Liver (tissue), 9 donors: Measurements from ENCODE around the gene DRD1. TPM values are rescaled to one million over a fixed set of nuclear protein-coding genes. Genes with fewer than 3 reads are reported as not detected.
"Not testable (repeated sequence)": the region's sequence is repeated elsewhere in the genome, so short reads cannot be mapped to it uniquely, and the experiment has no call there.

Experiments
- DNase-seq: peaks from one replicate; pipeline ENCODE4 v3.0.0-alpha.2; 2017; ENCODE audit warnings: low spot score
- H3K27ac ChIP-seq, 2 donors: one replicate each; pipeline ENCODE4 v1.7.0; 2013; ENCODE audit warnings: inconsistent platforms in 2 of 2, low read length in 2 of 2, control low read depth in 1 of 2, low read depth in 1 of 2, mild to moderate bottlenecking in 1 of 2
- H3K27me3 ChIP-seq, 4 donors: one replicate each; pipeline versions ENCODE4 v1.6.1 to v1.7.0; 2013; ENCODE audit warnings: low read length in 3 of 4, inconsistent platforms in 1 of 4, mild to moderate bottlenecking in 1 of 4, moderate library complexity in 1 of 4; ENCODE audit not compliant: control insufficient read depth in 4 of 4, insufficient read depth in 4 of 4
- H3K36me3 ChIP-seq, 4 donors: one replicate each; pipeline versions ENCODE4 v1.6.1 to v1.7.0; 2013; ENCODE audit warnings: low read length in 3 of 4, mild to moderate bottlenecking in 3 of 4, low read depth in 1 of 4, moderate library complexity in 1 of 4; ENCODE audit not compliant: control insufficient read depth in 4 of 4, insufficient read depth in 3 of 4
- H3K4me1 ChIP-seq, 4 donors: one replicate each; pipeline versions ENCODE4 v1.6.1 to v1.7.0; 2013; ENCODE audit warnings: low read length in 3 of 4, mild to moderate bottlenecking in 3 of 4, moderate library complexity in 1 of 4; ENCODE audit not compliant: control insufficient read depth in 4 of 4, insufficient read depth in 4 of 4
- H3K4me3 ChIP-seq, 3 donors: one replicate each; pipeline versions ENCODE4 v1.6.1 to v1.7.0; 2013; ENCODE audit warnings: low read length in 3 of 3, control low read depth in 1 of 3, low read depth in 1 of 3, mild to moderate bottlenecking in 1 of 3
- H3K9ac ChIP-seq, 2 donors: one replicate each; pipeline ENCODE4 v1.7.0; 2013; ENCODE audit warnings: low read length in 2 of 2, mild to moderate bottlenecking in 2 of 2, moderate library complexity in 2 of 2, control low read depth in 1 of 2, low read depth in 1 of 2
- H3K9me3 ChIP-seq, 4 donors: one replicate each; pipeline versions ENCODE4 v1.6.1 to v1.7.0; 2013; ENCODE audit warnings: low read length in 3 of 4; ENCODE audit not compliant: control insufficient read depth in 4 of 4
- ATF3 ChIP-seq: IDR thresholded peaks from 2 replicates; pipeline ENCODE4 v1.6.1; 2016; ENCODE audit warnings: antibody characterized with exemption
- EGR1 ChIP-seq, 2 donors: IDR thresholded peaks; 2 replicates each; pipeline ENCODE4 v1.6.1; 2016 to 2018; ENCODE audit warnings: antibody characterized with exemption in 2 of 2, low read depth in 2 of 2
- FOXA2 ChIP-seq: IDR thresholded peaks from 2 replicates; pipeline ENCODE4 v1.6.1; 2016; ENCODE audit warnings: antibody characterized with exemption
- GABPA ChIP-seq, 2 donors: IDR thresholded peaks in 1 of 2; conservative IDR thresholded peaks in 1 of 2; 2 replicates each; pipeline ENCODE4 v1.6.1; 2016; ENCODE audit warnings: antibody characterized with exemption in 2 of 2, mild to moderate bottlenecking in 1 of 2, moderate library complexity in 1 of 2
- HNF4A ChIP-seq, 2 donors: conservative IDR thresholded peaks; 2 replicates each; pipeline ENCODE4 v1.6.1; 2016; ENCODE audit warnings: antibody characterized with exemption in 2 of 2, mild to moderate bottlenecking in 2 of 2
- NR2F2 ChIP-seq: IDR thresholded peaks from 2 replicates; pipeline ENCODE4 v1.6.1; 2016; ENCODE audit warnings: antibody characterized with exemption
- REST ChIP-seq: IDR thresholded peaks from 2 replicates; pipeline ENCODE4 v1.6.1; 2016; ENCODE audit warnings: antibody characterized with exemption, mild to moderate bottlenecking
- RXRA ChIP-seq, 2 donors: IDR thresholded peaks; 2 replicates each; pipeline ENCODE4 v1.6.1; 2017 to 2018; ENCODE audit warnings: antibody characterized with exemption in 2 of 2, mild to moderate bottlenecking in 1 of 2
- YY1 ChIP-seq: IDR thresholded peaks from 2 replicates; pipeline ENCODE4 v1.6.1; 2016; ENCODE audit warnings: antibody characterized with exemption, mild to moderate bottlenecking
- ZBTB33 ChIP-seq: IDR thresholded peaks from 2 replicates; pipeline ENCODE4 v1.6.1; 2016; ENCODE audit warnings: antibody characterized with exemption
- WGBS: extraction: QIAGEN DNeasy Blood & Tissue Kit; methylation state at CpG from one replicate; pipeline ENCODE4 v1.1.7; 2013; 5-methylcytosine and 5-hydroxymethylcytosine counted together
- polyA plus RNA-seq, 2 donors: library from polyadenylated mRNA; stranded (reverse) in 1 of 2; unstranded in 1 of 2; fragments of 200-250 nt in 1 of 2; fragments of >200 nt in 1 of 2; fragmentation: Nextera tagmentation in 1 of 2; extraction: Ambion mirVana in 1 of 2; gene quantifications; one replicate each; pipeline versions ENCODE4 v1.2.1 to v1.2.3, GENCODE V29; 2013 to 2015
- total RNA-seq, 2 donors: library from RNA; depleted of rRNA; stranded (reverse); fragments of >200 nt; gene quantifications; one replicate each; pipeline ENCODE4 v1.2.3, GENCODE V29; 2014
- donor health status: healthy.
- donor health status: healthy.
- donor health status: healthy.
- donor health status: healthy.
- donor health status: healthy.

Gene DRD1
- total and polyA plus RNA-seq, 4 donors = 0.05 to 0.17 TPM; not detected in 2

DNA sequence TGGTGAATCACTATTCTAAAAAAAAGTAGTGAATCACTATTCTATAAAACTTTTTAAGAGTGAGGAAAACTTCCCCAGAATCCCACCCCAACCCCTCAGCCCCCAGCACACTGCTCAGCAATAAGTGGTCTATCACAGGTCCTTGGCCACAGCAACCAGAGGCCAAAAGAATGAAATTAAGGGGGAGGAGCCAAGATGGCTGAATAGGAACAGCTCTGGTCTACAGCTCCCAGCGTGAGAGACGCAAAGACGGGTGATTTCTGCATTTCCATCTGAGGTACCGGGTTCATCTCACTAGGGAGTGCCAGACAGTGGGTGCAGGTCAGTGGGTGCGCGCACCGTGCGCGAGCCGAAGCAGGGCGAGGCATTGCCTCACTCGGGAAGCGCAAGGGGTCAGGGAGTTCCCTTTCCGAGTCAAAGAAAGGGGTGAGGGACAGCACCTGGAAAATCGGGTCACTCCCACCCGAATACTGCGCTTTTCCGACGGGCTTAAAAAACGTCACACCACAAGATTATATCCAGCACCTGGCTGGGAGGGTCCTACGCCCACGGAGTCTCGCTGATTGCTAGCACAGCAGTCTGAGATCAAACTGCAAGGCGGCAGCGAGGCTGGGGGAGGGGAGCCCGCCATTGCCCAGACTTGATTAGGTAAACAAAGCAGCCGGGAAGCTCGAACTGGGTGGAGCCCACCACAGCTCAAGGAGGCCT is 46.2 kb downstream of the DRD1 start:
- not testable (repeated sequence) for DNase-seq, H3K27ac ChIP-seq, H3K4me3 ChIP-seq, H3K9me3 ChIP-seq, H3K4me1 ChIP-seq, H3K9ac ChIP-seq, H3K36me3 ChIP-seq, H3K27me3 ChIP-seq
- 43% methylated on average over 23 of the region's 28 CpGs for WGBS

DNA sequence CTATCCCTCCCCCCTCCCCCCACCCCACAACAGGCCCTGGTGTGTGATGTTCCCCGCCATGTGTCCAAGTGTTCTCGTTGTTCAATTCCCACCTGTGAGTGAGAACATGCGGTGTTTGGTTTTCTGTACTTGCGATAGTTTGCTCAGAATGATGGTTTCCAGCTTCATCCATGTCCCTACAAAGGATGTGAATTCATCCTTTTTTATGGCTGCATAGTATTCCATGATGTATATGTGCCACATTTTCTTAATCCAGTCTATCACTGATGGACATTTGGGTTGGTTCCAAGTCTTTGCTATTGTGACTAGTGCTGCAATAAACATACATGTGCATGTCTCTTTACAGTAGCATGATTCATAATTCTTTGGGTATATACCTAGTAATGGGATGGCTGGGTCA is 48.6 kb downstream of the DRD1 start:
- H3K9me3 ChIP-seq, H3K27ac ChIP-seq, H3K4me1 ChIP-seq, H3K4me3 ChIP-seq, H3K36me3 ChIP-seq, H3K9ac ChIP-seq, DNase-seq, H3K27me3 ChIP-seq: not testable (repeated sequence)
- WGBS = 91% methylated on average over 4 of the region's 4 CpGs

DNA sequence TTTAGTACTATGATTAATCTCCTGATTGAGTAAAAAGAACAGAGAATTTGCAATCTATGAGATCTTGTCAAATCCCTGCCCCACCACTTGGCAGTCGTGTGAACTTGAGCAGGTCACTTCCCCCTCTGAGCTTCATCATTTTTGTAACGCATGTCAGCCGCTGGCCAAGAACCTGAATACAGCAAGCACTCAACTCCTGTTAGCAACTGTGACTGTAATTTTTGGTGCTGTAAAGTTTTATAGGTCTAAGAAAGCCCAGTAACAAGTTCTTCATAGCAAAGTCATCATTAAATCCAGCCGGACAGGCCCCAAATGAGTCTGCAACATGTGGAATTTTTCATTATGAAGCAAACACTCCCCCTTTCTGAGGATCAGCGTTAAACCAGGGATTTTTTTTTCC is 49.4 kb downstream of the DRD1 start:
- no peak for DNase-seq
- no peaks in the 10 kb centered on the region for H3K36me3 ChIP-seq
- no peak overlapping the region for H3K9ac ChIP-seq
- no peaks in the 10 kb centered on the region for H3K4me1 ChIP-seq
- TF ChIP-seq EGR1 (IDR thresholded peaks at IDR 0.05; ENCODE audit: low read depth in 2 of 2) (no peak), ZBTB33 (no peak), RXRA (IDR thresholded peaks at IDR 0.05) (no peak), NR2F2 (no peak), FOXA2 (no peak), GABPA (IDR thresholded peaks at IDR 0.05 in 1 of 2, conservative IDR thresholded peaks at IDR 0.05 in 1 of 2) (no peak), YY1 (no peak), REST (no peak), HNF4A (conservative IDR thresholded peaks at IDR 0.05) (no peak), ATF3 (no peak)
- H3K9me3 ChIP-seq = no peaks in the 10 kb centered on the region
- no peak overlapping the region for H3K27ac ChIP-seq
- 70% methylated on average over 5 of the region's 5 CpGs for WGBS
- peaks cover 0 to 7% (median 0%) of the 10 kb centered on the region in 4 donors for H3K27me3 ChIP-seq
- H3K4me3 ChIP-seq = no peak overlapping the region
